ENCODE results near the gene RINL. TPM values are rescaled to one million over a fixed set of nuclear protein-coding genes. Genes with fewer than 3 reads are reported as not detected.

RINL gene, protein sequence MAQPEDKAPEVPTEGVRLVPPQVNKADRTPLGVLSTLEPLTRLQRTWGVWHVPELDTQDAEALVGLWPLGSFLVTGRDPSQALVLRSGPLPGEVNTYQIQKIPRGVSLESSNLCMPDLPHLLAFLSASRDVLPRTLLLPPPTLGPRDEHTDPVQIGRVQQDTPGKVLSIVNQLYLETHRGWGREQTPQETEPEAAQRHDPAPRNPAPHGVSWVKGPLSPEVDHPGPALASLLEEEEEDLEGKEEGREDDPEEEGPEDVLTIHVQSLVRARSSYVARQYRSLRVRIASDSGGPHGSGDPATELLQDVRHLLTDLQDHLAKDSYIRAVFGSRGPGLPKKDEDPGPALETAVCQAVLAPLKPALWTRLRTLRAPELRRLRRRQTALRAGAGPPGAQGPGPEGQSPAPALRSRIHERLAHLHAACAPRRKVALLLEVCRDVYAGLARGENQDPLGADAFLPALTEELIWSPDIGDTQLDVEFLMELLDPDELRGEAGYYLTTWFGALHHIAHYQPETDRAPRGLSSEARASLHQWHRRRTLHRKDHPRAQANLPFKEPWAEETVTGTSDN
- 7.9 and 12.2 TPM in 2 replicates for total RNA-seq

DNA sequence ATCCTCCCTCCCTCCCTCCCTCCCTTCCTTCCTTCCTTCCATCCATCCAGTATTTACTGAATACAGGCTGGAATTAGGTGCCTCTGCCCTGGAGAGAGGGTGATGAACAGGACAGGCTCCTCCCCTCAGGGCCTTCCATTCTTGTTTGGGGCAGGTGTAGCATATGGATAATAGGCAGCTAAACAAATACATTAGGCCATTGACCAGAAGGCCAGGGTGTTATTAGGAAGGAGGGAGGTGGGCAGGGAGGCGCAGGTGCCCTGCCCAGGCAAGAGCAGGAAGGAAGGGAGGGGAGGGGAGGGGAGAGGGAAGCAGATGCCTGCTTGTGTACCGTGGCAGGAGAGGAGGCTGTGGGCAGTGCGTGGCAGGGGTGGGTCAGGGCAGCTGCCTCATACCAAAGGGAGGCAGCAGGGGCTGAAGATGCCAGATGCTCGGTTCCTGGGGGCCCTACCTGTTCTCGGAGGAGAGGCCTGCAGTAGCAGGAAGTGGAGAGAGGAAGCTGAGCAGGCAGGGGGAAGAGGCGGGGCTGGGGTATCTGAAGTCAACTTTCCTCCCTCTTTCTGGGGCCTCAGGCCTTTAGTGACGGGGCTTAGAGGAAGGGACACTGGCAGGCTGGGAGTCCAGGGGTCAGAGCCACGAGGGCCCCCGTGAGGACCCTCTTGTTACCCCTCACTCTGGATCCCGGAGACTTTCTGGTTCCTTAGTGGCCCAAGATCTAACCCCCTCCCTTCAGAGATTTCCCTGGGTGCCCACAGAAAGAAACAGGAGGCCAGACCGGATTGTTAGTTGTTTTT is at the start of gene RINL:
TSS of gene RINL (minus strand) at position 495 of the 794 bp plus-strand sequence. CDS start 1,533 bp downstream, outside the sequence.

DNA sequence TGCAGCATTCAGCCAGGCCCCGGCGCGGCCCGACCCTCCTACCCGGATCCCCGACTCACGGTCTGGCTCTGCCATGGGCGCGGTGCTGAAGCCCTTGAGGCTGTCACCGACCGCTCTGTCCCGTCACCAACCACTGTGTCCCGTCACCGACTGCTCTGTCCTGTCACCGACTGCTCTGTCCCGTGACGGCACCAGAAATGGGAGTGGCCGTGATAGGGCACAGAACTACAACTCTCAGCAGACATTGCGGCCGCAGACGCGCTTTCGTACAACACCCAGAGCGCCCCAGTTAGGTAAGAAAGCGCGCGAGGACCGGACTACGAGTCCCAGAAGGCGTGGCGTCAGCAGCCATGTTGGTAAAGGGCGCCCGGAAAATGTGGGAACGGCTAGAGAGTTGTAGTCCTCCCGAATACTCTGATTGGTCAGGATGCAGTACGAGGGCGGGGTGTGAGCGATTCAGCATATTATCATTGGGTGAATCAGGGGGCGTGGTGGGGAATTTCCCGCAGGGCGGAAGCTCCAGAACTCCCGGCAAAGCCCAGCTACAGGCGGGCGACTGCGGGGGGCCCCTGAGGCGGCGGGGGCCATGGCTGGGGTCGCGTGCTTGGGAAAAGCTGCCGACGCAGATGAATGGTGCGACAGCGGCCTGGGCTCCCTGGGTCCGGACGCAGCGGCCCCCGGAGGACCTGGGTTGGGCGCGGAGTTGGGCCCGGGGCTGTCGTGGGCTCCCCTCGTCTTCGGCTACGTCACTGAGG is 21.5 kb upstream of the RINL start, which contains the start of the genes NFKBIB and SIRT2:
TSS of gene NFKBIB (plus strand) at position 523 of the 755 bp plus-strand sequence. CDS start at position 587, 64 bp downstream.
TSS of gene SIRT2 (minus strand) at position 172 of the 755 bp plus-strand sequence. CDS start at position 75, 97 bp downstream.

DNA sequence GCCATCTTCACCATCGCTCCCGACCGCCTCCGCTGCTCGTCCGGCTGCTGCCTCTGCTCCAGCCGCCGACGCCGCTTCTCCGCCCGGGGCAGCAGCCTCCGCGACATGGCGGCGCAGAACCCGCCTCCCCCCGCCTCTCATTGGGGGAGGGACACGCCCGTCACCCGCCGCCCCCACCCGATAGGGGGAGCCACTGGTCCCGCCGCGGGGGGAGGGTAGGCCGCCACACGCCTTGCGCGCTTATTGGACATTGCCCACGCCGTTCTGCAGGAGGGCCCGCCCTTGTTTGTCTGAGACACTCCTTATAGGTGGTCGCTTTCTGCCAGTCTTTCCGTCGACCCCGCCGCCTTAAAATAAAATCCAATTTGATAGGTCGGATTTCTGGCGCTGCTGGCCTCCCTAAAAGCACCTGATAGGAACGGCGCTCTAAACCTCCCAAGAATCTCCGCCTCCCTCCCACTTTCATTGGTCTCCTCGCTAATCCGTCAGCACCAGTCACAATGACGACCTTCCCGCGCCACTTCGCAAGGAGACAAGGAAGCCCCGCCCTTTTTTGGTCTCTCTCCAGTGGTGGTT is 28.1 kb downstream of the RINL start, which contains the start of gene HNRNPL:
TSS of gene HNRNPL (minus strand) at position 127 of the 576 bp plus-strand sequence. CDS start at position 107, 20 bp downstream.

Other genes with a start within 250 kb of the RINL start
- 394 and 403 TPM in 2 replicates for gene ACTN4, start 230.6 kb downstream of the RINL start, total RNA-seq
- gene CAPN12, start 133.8 kb downstream of the RINL start, total RNA-seq, result 9.0 and 11.1 TPM in 2 replicates
- gene LGALS7, start 104.8 kb downstream of the RINL start, total RNA-seq, result not detected in 2 replicates
- gene LGALS7B, start 89.1 kb downstream of the RINL start, total RNA-seq, result 235 and 1,076 TPM in 2 replicates
- gene LGALS4, start 65.3 kb downstream of the RINL start, total RNA-seq, result not detected in 2 replicates
- 43.7 and 53.1 TPM in 2 replicates for gene ECH1, start 46.5 kb downstream of the RINL start, total RNA-seq
- 176 and 276 TPM in 2 replicates for gene HNRNPL, start 28.3 kb downstream of the RINL start, total RNA-seq
- 48.7 and 64.2 TPM in 2 replicates for gene SIRT2, start 21.3 kb upstream of the RINL start, total RNA-seq
- 21.0 and 31.2 TPM in 2 replicates for gene NFKBIB, start 21.7 kb upstream of the RINL start, total RNA-seq
- gene CCER2, start 33.9 kb upstream of the RINL start, total RNA-seq, result not detected in 2 replicates
- gene SARS2, start 52.5 kb upstream of the RINL start, total RNA-seq, result 30.1 and 45.1 TPM in 2 replicates
- 57.1 and 114 TPM in 2 replicates for gene MRPS12, start 52.7 kb upstream of the RINL start, total RNA-seq
- gene FBXO17, start 97.5 kb upstream of the RINL start, total RNA-seq, result 19.6 and 24.5 TPM in 2 replicates
- gene FBXO27, start 154.3 kb upstream of the RINL start, total RNA-seq, result 11.3 and 16.8 TPM in 2 replicates
- gene ACP7, start 206.1 kb upstream of the RINL start, total RNA-seq, result 3.0 and 3.7 TPM in 2 replicates
- gene PAK4, start 247.5 kb upstream of the RINL start, total RNA-seq, result 12.6 and 13.7 TPM in 2 replicates

All from hair follicular keratinocyte (primary cell).